Measurements from ENCODE around the gene CSE1L.
A peak's percentile ranks its signal among the peaks of the same experiment; 100 is the strongest.

The CSE1L gene

DNA sequence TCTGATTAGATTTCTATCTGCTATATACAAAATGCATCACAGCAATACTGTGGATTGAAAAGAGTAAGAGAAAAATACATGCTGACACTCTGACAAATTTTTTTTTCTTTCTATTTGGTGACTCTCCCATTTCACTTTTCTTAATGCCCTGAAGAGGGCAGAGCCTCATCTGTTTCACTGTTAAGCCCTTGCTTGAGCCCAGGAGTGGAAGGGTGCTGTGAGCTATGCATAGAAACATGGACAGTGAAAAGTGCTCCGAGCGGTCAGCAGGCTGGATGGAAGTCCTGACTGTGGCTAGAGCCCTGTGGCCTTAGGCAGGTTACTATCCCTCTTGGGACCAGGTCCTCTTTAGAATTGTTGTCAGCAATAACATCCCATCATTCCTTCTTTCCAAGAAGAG, 17.4 kb upstream of the CSE1L start:
- Histone ChIP-seq H2BK5ac (ENCODE audit: low read depth, low read length, poor library complexity, severe bottlenecking) (no peak overlapping the region), H4K91ac (ENCODE audit: low read length) (no peak overlapping the region), H3K4me3 (ENCODE audit: insufficient read depth in 1 of 2, low read depth in 1 of 2, low read length in 2 of 2) (no peak overlapping the region), H4K8ac (ENCODE audit: low read length) (no peak overlapping the region), H2BK12ac (ENCODE audit: low read length in 2 of 2) (no peak overlapping the region), H3K27me3 (ENCODE audit: control insufficient read depth in 1 of 2, insufficient read depth in 1 of 2, low read length in 2 of 2) (no peaks in the 10 kb centered on the region), H2AFZ (ENCODE audit: low read depth, low read length) (no peak overlapping the region), H3K18ac (ENCODE audit: low read depth in 1 of 2, low read length in 2 of 2) (no peak overlapping the region), H3K14ac (ENCODE audit: low read length in 2 of 2) (no peak overlapping the region), H3K4me2 (ENCODE audit: low read length, poor library complexity, severe bottlenecking) (no peak overlapping the region), H2BK15ac (ENCODE audit: low read depth, poor library complexity, severe bottlenecking) (no peak overlapping the region), H3K4ac (ENCODE audit: low read depth in 1 of 2, low read length in 2 of 2) (no peak overlapping the region), H2BK120ac (ENCODE audit: low read depth, low read length) (no peak overlapping the region), H3K4me1 (ENCODE audit: control insufficient read depth, insufficient read depth, low read depth, low read length) (no peaks in the 10 kb centered on the region), H3K23ac (ENCODE audit: low read length in 2 of 2) (no peak overlapping the region), H3K9ac (ENCODE audit: low read length) (no peak overlapping the region), H3K9me3 (ENCODE audit: control insufficient read depth, low read length) (no peaks in the 10 kb centered on the region), H3K36me3 (ENCODE audit: control insufficient read depth in 1 of 2, insufficient read depth in 2 of 2, low read depth in 1 of 2, low read length in 2 of 2) (peaks cover 45 to 80% of the 10 kb centered on the region in 2 experiments), H3K27ac (ENCODE audit: low read length, poor library complexity, severe bottlenecking) (no peak overlapping the region), H2AK5ac (ENCODE audit: low read length, severe bottlenecking) (no peak overlapping the region), H3K79me1 (replicated peaks; ENCODE audit: low read length, poor library complexity, severe bottlenecking) (peaks cover 9% of the 10 kb centered on the region)
- peak; percentile 29 for DNase-seq
- WGBS: 92% methylated on average over 2 of the region's 2 CpGs

DNA sequence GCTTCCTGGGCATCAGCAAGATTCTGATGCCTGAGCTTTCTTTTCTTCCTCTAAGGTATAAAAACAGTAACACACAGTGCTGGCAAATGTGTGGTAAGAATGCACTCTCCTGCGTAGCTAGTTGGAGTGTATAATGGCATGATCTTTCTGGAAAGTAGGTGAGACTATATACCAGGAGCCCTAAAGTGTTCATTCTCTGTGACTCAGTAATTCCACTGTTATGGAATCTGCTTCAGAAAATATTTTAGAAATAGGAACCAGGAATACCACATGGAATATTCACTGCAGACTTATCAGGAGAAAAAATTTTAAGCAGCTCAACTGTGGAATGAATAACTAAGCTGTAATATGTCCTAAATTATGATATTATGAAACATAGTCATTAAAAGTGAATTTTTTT, 16.9 kb upstream of the CSE1L start:
- H2BK5ac ChIP-seq (ENCODE audit: low read depth, low read length, poor library complexity, severe bottlenecking): no peak overlapping the region
- no peak overlapping the region for H3K23ac ChIP-seq (ENCODE audit: low read length in 2 of 2)
- H2BK15ac ChIP-seq (ENCODE audit: low read depth, poor library complexity, severe bottlenecking): no peak overlapping the region
- no peak for DNase-seq
- H4K8ac ChIP-seq (ENCODE audit: low read length): no peak overlapping the region
- no peaks in the 10 kb centered on the region for H3K9me3 ChIP-seq (ENCODE audit: control insufficient read depth, low read length)
- H3K79me1 ChIP-seq (replicated peaks; ENCODE audit: low read length, poor library complexity, severe bottlenecking): peaks cover 8% of the 10 kb centered on the region
- WGBS: 100% methylated on average over 1 of the region's 1 CpG
- no peak overlapping the region for H3K27ac ChIP-seq (ENCODE audit: low read length, poor library complexity, severe bottlenecking)
- H2BK12ac ChIP-seq (ENCODE audit: low read length in 2 of 2): no peak overlapping the region
- no peak overlapping the region for H2AFZ ChIP-seq (ENCODE audit: low read depth, low read length)
- H3K4me2 ChIP-seq (ENCODE audit: low read length, poor library complexity, severe bottlenecking): no peak overlapping the region
- H3K18ac ChIP-seq (ENCODE audit: low read depth in 1 of 2, low read length in 2 of 2): no peak overlapping the region
- no peak overlapping the region for H2BK120ac ChIP-seq (ENCODE audit: low read depth, low read length)
- H3K4me1 ChIP-seq (ENCODE audit: control insufficient read depth, insufficient read depth, low read depth, low read length): no peaks in the 10 kb centered on the region
- no peak overlapping the region for H3K14ac ChIP-seq (ENCODE audit: low read length in 2 of 2)
- no peak overlapping the region for H2AK5ac ChIP-seq (ENCODE audit: low read length, severe bottlenecking)
- no peaks in the 10 kb centered on the region for H3K27me3 ChIP-seq (ENCODE audit: control insufficient read depth in 1 of 2, insufficient read depth in 1 of 2, low read length in 2 of 2)
- H4K91ac ChIP-seq (ENCODE audit: low read length): no peak overlapping the region
- no peak overlapping the region for H3K9ac ChIP-seq (ENCODE audit: low read length)
- no peak overlapping the region for H3K4ac ChIP-seq (ENCODE audit: low read depth in 1 of 2, low read length in 2 of 2)
- H3K36me3 ChIP-seq (ENCODE audit: control insufficient read depth in 1 of 2, insufficient read depth in 2 of 2, low read depth in 1 of 2, low read length in 2 of 2): peaks cover 43 to 80% of the 10 kb centered on the region in 2 experiments
- no peak overlapping the region for H3K4me3 ChIP-seq (ENCODE audit: insufficient read depth in 1 of 2, low read depth in 1 of 2, low read length in 2 of 2)

DNA sequence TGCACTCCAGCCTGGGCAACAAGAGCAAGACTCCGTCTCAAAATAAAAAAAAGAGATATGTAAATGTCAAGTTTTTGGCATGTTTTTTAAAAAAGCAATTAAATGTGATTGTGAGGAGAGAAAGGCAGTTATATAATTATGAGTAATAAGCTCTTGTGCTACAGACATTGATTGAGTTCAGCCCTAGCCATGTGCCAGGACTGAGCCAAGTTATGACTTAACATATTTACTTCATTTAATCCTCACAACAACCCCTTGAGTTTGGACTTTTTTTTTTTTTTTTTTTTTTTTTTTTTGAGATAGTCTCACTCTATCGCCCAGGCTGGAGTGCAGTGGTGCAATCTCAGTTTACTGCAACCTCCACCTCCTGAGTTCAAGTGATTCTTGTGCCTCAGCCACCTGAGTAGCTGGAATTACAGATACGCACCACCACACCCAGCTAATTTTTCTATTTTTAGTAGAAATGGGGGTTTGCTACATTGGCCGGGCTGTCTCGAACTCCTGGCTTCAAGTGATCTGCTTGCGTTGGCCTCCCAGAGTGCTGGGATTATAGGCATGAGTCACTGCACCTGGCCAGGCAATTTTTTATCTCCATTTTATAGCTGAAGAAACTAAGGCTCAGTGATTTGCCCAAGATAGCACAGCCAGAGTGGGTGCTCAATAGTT, 15.0 kb upstream of the CSE1L start:
- Histone ChIP-seq H2BK15ac (ENCODE audit: low read depth, poor library complexity, severe bottlenecking) (no peak overlapping the region), H3K36me3 (ENCODE audit: control insufficient read depth in 1 of 2, insufficient read depth in 2 of 2, low read depth in 1 of 2, low read length in 2 of 2) (peaks cover 29 to 80% of the 10 kb centered on the region in 2 experiments), H4K91ac (ENCODE audit: low read length) (no peak overlapping the region), H2BK12ac (ENCODE audit: low read length in 2 of 2) (no peak overlapping the region), H2BK120ac (ENCODE audit: low read depth, low read length) (no peak overlapping the region), H3K27me3 (ENCODE audit: control insufficient read depth in 1 of 2, insufficient read depth in 1 of 2, low read length in 2 of 2) (no peaks in the 10 kb centered on the region), H3K4me1 (ENCODE audit: control insufficient read depth, insufficient read depth, low read depth, low read length) (no peaks in the 10 kb centered on the region), H3K9ac (ENCODE audit: low read length) (no peak overlapping the region), H3K27ac (ENCODE audit: low read length, poor library complexity, severe bottlenecking) (no peak overlapping the region), H3K4me3 (ENCODE audit: insufficient read depth in 1 of 2, low read depth in 1 of 2, low read length in 2 of 2) (no peak overlapping the region), H3K23ac (ENCODE audit: low read length in 2 of 2) (no peak overlapping the region), H2BK5ac (ENCODE audit: low read depth, low read length, poor library complexity, severe bottlenecking) (no peak overlapping the region), H3K18ac (ENCODE audit: low read depth in 1 of 2, low read length in 2 of 2) (no peak overlapping the region), H3K9me3 (ENCODE audit: control insufficient read depth, low read length) (no peaks in the 10 kb centered on the region), H3K4ac (ENCODE audit: low read depth in 1 of 2, low read length in 2 of 2) (no peak overlapping the region), H4K8ac (ENCODE audit: low read length) (no peak overlapping the region), H2AFZ (ENCODE audit: low read depth, low read length) (no peak overlapping the region), H3K14ac (ENCODE audit: low read length in 2 of 2) (no peak overlapping the region), H3K4me2 (ENCODE audit: low read length, poor library complexity, severe bottlenecking) (no peak overlapping the region), H3K79me1 (replicated peaks; ENCODE audit: low read length, poor library complexity, severe bottlenecking) (peaks cover 7% of the 10 kb centered on the region), H2AK5ac (ENCODE audit: low read length, severe bottlenecking) (no peak overlapping the region)
- 98% methylated on average over 5 of the region's 6 CpGs for WGBS
- no peak for DNase-seq

DNA sequence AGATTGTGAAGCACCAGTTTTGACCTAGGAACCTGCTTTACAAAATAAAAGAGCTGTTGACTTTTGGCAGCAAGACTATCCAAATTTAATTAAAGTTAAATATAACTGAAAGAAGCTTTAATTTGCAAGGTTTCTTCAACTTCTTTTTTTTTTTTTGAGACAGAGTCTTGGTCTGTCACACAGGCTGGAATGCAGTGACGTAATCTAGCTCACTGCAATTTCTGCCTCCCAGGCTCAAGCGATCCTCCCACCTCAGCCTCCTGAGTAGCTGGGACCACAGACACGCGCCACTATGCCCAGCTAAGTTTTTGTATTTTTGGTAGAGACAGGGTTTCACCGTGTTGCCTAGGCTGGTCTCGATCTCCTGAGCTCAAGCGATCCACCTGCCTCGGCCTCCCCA, 13.7 kb upstream of the CSE1L start:
- Histone ChIP-seq H2BK12ac (ENCODE audit: low read length in 2 of 2) (no peak overlapping the region), H2BK15ac (ENCODE audit: low read depth, poor library complexity, severe bottlenecking) (no peak overlapping the region)

More for the DNA sequence above, 13.7 kb upstream of the CSE1L start:
- H3K9me3 ChIP-seq (ENCODE audit: control insufficient read depth, low read length): no peaks in the 10 kb centered on the region
- H2BK120ac ChIP-seq (ENCODE audit: low read depth, low read length): no peak overlapping the region
- H3K4ac ChIP-seq (ENCODE audit: low read depth in 1 of 2, low read length in 2 of 2): no peak overlapping the region
- H4K8ac ChIP-seq (ENCODE audit: low read length): no peak overlapping the region
- H2AK5ac ChIP-seq (ENCODE audit: low read length, severe bottlenecking): no peak overlapping the region
- no peak overlapping the region for H3K18ac ChIP-seq (ENCODE audit: low read depth in 1 of 2, low read length in 2 of 2)
- H3K4me3 ChIP-seq (ENCODE audit: insufficient read depth in 1 of 2, low read depth in 1 of 2, low read length in 2 of 2): no peak overlapping the region
- H4K91ac ChIP-seq (ENCODE audit: low read length): no peak overlapping the region
- no peaks in the 10 kb centered on the region for H3K4me1 ChIP-seq (ENCODE audit: control insufficient read depth, insufficient read depth, low read depth, low read length)
- no peak overlapping the region for H3K27ac ChIP-seq (ENCODE audit: low read length, poor library complexity, severe bottlenecking)
- no peak overlapping the region for H2BK5ac ChIP-seq (ENCODE audit: low read depth, low read length, poor library complexity, severe bottlenecking)
- no peak overlapping the region for H3K23ac ChIP-seq (ENCODE audit: low read length in 2 of 2)
- no peaks in the 10 kb centered on the region for H3K27me3 ChIP-seq (ENCODE audit: control insufficient read depth in 1 of 2, insufficient read depth in 1 of 2, low read length in 2 of 2)
- no peak overlapping the region for H3K9ac ChIP-seq (ENCODE audit: low read length)
- H3K36me3 ChIP-seq (ENCODE audit: control insufficient read depth in 1 of 2, insufficient read depth in 2 of 2, low read depth in 1 of 2, low read length in 2 of 2): peaks cover 23 to 69% of the 10 kb centered on the region in 2 experiments
- H2AFZ ChIP-seq (ENCODE audit: low read depth, low read length): no peak overlapping the region
- no peak overlapping the region for H3K4me2 ChIP-seq (ENCODE audit: low read length, poor library complexity, severe bottlenecking)
- H3K14ac ChIP-seq (ENCODE audit: low read length in 2 of 2): no peak overlapping the region
- peaks cover 7% of the 10 kb centered on the region for H3K79me1 ChIP-seq (replicated peaks; ENCODE audit: low read length, poor library complexity, severe bottlenecking)
- no peak for DNase-seq
- 97% methylated on average over 8 of the region's 8 CpGs for WGBS
